Left lung (tissue), 10 donors: ENCODE results near the gene METTL27. TPM values are rescaled to one million over a fixed set of nuclear protein-coding genes. Genes with fewer than 3 reads are reported as not detected.
"Not testable (repeated sequence)": the region's sequence is repeated elsewhere in the genome, so short reads cannot be mapped to it uniquely, and the experiment has no call there.

Source experiments
- ATAC-seq: fragments of 200-7000 bp; cut with Tn5 transposase; one replicate; pipeline ENCODE4 v1.9.1; 2020; ENCODE audit warnings: moderate library complexity
- DNase-seq, 4 donors: peaks; one replicate each; pipeline ENCODE4 v3.0.0-alpha.2; 2013 to 2020
- H3K27ac ChIP-seq, 2 donors: fragments of 200-600 bp; sonication (generic) in 1 of 2; one replicate each; pipeline versions ENCODE4 v1.5.0 to v1.8.0; 2020 to 2021
- H3K27me3 ChIP-seq, 2 donors: fragments of 200-600 bp; sonication (generic) in 1 of 2; one replicate each; pipeline versions ENCODE4 v1.5.0 to v1.8.0; 2020 to 2021
- H3K36me3 ChIP-seq, 2 donors: fragments of 200-600 bp; sonication (generic) in 1 of 2; one replicate each; pipeline versions ENCODE4 v1.5.0 to v1.8.0; 2020 to 2021
- H3K4me1 ChIP-seq, 2 donors: fragments of 200-600 bp; one replicate each; pipeline ENCODE4 v1.8.0; 2021
- H3K4me3 ChIP-seq, 2 donors: fragments of 200-600 bp; sonication (generic) in 1 of 2; one replicate each; pipeline versions ENCODE4 v1.5.0 to v1.8.0; 2020 to 2021; ENCODE audit warnings: mild to moderate bottlenecking in 1 of 2
- H3K9me3 ChIP-seq, 2 donors: fragments of 200-600 bp; sonication (generic) in 1 of 2; one replicate each; pipeline versions ENCODE4 v1.5.0 to v1.8.0; 2020 to 2021
- intact Hi-C, 2 donors: fragments of 100-400 bp; cut with DNase I; formaldehyde crosslinking; loops; one replicate each; pipeline versions ENCODE4 v1.11.2 to v1.14.2; 2022
- polyA plus RNA-seq, 6 donors: library from polyadenylated mRNA; unstranded; fragments of 120-200 nt; gene quantifications; one replicate each; pipeline ENCODE4 v1.2.1, GENCODE V29; 2013; ENCODE audit not compliant: insufficient read length in 6 of 6
- total RNA-seq, 2 donors: library from RNA; stranded (reverse); fragmentation: NEBNext Ultra II Directional; extraction: Animal tissue kit (Norgen Biotek cat#: 25700); gene quantifications; one replicate each; pipeline ENCODE4 v1.2.1, GENCODE V29; 2021
- TF ChIP-seq, protein P1 (sequence below), 2 donors: fragments of 200-600 bp; sonication (generic) in 1 of 2; IDR thresholded peaks; one replicate each; pipeline versions ENCODE4 v1.5.0 to v1.8.0; 2021; ENCODE audit warnings: antibody characterized with exemption in 2 of 2
- donor health status: DM: no; HTN: yes; CAD: no.
- donor health status: DM: no; HTN: no; CAD: no.

METTL27 gene
- total and polyA plus RNA-seq, 8 donors: 1.5 to 6.4 (median 3.0) TPM

DNA sequence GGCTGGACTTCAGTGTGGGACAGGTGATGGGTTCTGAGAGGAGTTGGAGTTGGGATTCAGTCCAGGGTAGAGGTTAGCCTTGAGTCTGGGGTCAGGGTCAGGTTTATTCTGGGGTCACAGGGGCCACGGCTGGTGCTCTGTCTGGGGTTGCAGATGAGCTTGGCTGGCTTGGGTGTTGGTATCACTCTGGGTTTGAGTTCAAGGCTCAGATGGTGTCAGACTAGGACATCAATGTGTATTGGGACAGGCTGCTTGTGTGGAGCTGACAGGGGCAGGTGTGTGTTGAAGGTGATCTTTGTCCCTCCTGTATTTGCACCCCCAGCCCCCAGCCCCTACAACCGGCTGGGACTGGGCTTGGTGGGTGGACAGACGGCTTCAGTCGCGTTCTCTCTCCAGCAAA lies 45.4 kb upstream of the METTL27 start:
- ATAC-seq: no peak
- Histone ChIP-seq H3K4me1 (peaks cover 6 to 18% of the 10 kb centered on the region in 2 donors), H3K9me3 (no peaks in the 10 kb centered on the region), H3K4me3 (no peak overlapping the region), H3K36me3 (no peaks in the 10 kb centered on the region), H3K27ac (no peak overlapping the region), H3K27me3 (peaks cover 0 to 20% of the 10 kb centered on the region in 2 donors)
- TF ChIP-seq, protein P1, sequence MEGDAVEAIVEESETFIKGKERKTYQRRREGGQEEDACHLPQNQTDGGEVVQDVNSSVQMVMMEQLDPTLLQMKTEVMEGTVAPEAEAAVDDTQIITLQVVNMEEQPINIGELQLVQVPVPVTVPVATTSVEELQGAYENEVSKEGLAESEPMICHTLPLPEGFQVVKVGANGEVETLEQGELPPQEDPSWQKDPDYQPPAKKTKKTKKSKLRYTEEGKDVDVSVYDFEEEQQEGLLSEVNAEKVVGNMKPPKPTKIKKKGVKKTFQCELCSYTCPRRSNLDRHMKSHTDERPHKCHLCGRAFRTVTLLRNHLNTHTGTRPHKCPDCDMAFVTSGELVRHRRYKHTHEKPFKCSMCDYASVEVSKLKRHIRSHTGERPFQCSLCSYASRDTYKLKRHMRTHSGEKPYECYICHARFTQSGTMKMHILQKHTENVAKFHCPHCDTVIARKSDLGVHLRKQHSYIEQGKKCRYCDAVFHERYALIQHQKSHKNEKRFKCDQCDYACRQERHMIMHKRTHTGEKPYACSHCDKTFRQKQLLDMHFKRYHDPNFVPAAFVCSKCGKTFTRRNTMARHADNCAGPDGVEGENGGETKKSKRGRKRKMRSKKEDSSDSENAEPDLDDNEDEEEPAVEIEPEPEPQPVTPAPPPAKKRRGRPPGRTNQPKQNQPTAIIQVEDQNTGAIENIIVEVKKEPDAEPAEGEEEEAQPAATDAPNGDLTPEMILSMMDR (IDR thresholded peaks at IDR 0.05): no peak
- intact Hi-C loops: no loop called here
- peak in 1 of 4 donors; percentile 20 for DNase-seq

DNA sequence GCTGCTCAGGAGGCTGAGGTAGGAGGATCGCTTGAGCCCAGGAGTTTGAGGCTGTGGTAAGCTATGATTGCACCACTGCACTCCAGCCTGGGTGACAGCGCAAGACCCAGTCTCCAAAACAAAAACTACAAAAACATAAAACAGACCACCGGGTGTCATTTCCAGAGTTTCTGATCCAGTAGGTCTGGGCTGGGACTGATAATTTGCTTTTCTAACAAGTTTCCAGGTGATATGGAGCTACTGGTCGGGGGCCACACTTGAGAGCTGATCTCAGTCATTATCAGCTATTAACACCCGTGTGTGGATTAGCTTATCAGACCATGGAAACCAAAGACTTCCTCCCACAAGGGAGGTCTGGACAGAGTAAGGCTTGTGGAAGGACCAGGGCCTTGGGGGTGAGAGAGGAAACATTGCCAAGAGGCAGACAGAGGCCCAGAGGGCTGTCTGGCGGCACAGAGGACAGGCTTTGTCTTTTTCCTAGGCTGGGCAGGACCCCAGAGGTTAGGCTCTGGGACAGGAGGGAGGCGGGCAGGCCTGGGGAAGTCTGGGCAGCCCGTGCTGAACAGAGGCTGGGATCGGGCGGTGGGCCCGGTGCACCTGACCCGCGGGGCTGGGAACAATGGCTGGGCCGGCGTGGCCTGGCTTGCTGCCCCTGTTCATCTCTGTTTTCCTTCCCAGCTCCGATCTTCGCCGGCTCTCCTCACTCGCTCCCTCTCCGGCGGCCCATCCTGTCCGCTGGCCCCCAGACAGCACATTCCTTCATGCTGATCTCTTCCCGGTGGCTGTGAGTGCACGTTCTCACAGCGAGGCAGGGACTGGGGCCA lies 43.9 kb upstream of the METTL27 start:
- no peak overlapping the region for H3K4me3 ChIP-seq
- H3K27ac ChIP-seq: peak overlapping the region; percentile 51 to 69
- no peaks in the 10 kb centered on the region for H3K9me3 ChIP-seq
- peaks cover 0 to 20% of the 10 kb centered on the region in 2 donors for H3K27me3 ChIP-seq
- ATAC-seq (peak; percentile 57), DNase-seq (peak in 1 of 4 donors; percentile 78)
- H3K36me3 ChIP-seq: no peaks in the 10 kb centered on the region
- peaks cover 6 to 18% of the 10 kb centered on the region in 2 donors for H3K4me1 ChIP-seq
- TF ChIP-seq, protein P1 (IDR thresholded peaks at IDR 0.05): no peak
- intact Hi-C loops: no loop called here

DNA sequence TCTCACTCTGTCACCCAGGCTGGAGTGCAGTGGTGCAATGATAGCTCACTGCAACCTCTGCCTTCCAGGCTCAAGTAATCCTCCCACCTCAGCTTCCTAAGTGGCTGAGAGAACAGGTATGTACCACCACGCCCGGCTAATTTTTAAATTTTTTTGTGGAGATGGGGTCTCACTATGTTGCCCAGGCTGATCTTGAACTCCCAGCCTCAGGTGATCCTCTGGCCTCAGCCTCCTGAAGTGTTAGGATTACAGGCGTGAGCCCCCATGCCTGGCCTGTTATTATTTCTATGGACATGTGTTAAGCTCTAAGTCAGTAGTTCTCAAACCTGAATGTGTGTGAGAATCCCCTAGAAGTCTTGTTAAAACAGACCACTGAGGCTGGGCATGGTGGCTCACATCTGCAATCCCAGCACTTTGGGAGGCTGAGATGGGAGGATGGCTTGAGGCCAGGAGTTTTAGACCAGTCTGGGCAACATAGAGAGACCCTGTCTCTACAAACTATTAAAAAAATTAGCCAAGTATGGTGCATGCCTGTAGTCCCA lies 43.2 kb upstream of the METTL27 start:
- ATAC-seq (no peak), DNase-seq (no peak)
- intact Hi-C loops: no loop called here
- Histone ChIP-seq H3K9me3 (no peaks in the 10 kb centered on the region), H3K27me3 (peaks cover 0 to 25% of the 10 kb centered on the region in 2 donors), H3K4me1 (peaks cover 13 to 18% of the 10 kb centered on the region in 2 donors), H3K36me3 (no peaks in the 10 kb centered on the region), H3K4me3 (no peak overlapping the region), H3K27ac (no peak overlapping the region)
- TF ChIP-seq, protein P1 (IDR thresholded peaks at IDR 0.05): no peak

DNA sequence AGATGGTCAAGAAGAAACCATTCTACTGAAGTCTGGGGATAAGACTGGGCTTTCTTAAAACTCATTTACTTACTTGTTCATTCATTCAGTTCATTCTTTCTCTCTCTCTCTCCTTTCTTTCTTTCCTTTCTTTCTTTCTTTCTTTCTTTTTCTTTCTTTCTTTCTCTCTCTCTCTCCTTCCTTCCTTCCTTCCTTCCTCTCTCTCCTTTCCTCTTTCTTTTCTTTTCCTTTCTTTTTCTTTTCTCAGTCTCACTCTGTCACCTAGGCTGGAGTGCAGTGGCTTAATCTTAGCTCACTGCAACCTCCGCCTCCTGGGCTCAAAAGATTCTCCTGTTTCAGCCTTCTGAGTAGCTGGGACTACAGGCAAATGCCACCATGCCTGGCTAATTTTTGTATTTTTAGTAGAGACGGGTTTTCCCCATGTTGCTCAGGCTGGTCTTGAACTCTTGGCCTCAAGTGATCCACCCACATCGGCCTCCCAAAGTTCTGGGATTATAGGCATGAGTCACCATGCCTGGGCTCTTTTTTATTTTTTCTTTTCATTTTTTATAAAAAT lies 42.6 kb upstream of the METTL27 start:
- ATAC-seq, H3K4me3 ChIP-seq, intact Hi-C loops, DNase-seq, H3K36me3 ChIP-seq, H3K27ac ChIP-seq, H3K9me3 ChIP-seq: not testable (repeated sequence)
- H3K4me1 ChIP-seq: peaks cover 17 to 19% of the 10 kb centered on the region in 2 donors
- peaks cover 0 to 29% of the 10 kb centered on the region in 2 donors for H3K27me3 ChIP-seq

DNA sequence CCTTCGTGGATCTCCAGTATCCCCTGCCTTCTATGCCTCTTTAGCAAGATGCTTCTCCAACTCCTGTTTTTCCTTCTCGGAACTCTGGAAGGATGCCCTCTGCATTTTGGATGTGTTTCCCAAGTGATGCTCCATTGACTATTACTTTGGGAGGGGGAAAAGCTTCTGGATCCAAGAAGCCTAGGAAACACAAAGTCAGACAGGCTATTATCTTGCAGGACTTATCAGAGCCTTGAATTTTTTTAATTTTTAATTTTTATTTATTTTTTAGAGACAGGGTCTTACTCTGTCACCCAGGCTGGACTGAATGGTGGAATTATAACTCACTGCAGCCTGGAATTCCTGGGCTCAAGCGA lies 39.7 kb upstream of the METTL27 start:
- DNase-seq (no peak), ATAC-seq (no peak)
- Histone ChIP-seq H3K4me3 (no peak overlapping the region), H3K36me3 (no peaks in the 10 kb centered on the region), H3K27ac (peak overlapping the region in 1 of 2 donors; percentile 37), H3K9me3 (no peaks in the 10 kb centered on the region), H3K27me3 (peaks cover 0 to 29% of the 10 kb centered on the region in 2 donors), H3K4me1 (peaks cover 21 to 26% of the 10 kb centered on the region in 2 donors)
- TF ChIP-seq, protein P1 (IDR thresholded peaks at IDR 0.05): no peak
- intact Hi-C loops: no loop called here
